Skeletal muscle cell (primary cell): ENCODE measurements around the gene ACTR6.
"Not testable (repeated sequence)": the region's sequence is repeated elsewhere in the genome, so short reads cannot be mapped to it uniquely, and the experiment has no call there.

ENCODE experiments used
- DNase-seq: peaks from one replicate; pipeline ENCODE4 v3.0.0-alpha.2; 2010; ENCODE audit warnings: low read depth
- H3K4me3 ChIP-seq: 2 replicates; pipeline ENCODE4 v1.5.1; 2011; ENCODE audit warnings: low read depth, mild to moderate bottlenecking, control low read depth, low read length, moderate library complexity

The ACTR6 gene

GRCh38 chr12:100254876-100255275 lies 54.3 kb downstream of the ACTR6 start:
- no peak overlapping the region for H3K4me3 ChIP-seq
- no peak for DNase-seq

GRCh38 chr12:100258127-100258526 lies 57.5 kb downstream of the ACTR6 start:
- no peak overlapping the region for H3K4me3 ChIP-seq
- DNase-seq: no peak

GRCh38 chr12:100263131-100263530 lies 62.5 kb downstream of the ACTR6 start:
- no peak overlapping the region for H3K4me3 ChIP-seq
- no peak for DNase-seq

- DNase-seq, H3K4me3 ChIP-seq: not testable (repeated sequence)
These were observed 64.5 kb downstream of the ACTR6 start for GRCh38 chr12:100265107-100265506.

GRCh38 chr12:100265732-100266584 lies 65.3 kb downstream of the ACTR6 start:
- no peak for DNase-seq
- H3K4me3 ChIP-seq: peak overlapping the region; percentile 87

- peak overlapping the region; percentile 87 for H3K4me3 ChIP-seq
- no peak for DNase-seq
These were observed 65.9 kb downstream of the ACTR6 start for GRCh38 chr12:100266585-100266834.

- DNase-seq: peak; percentile 93
- peak within 1 kb of the TSS; percentile 87 for H3K4me3 ChIP-seq
These were observed 66.4 kb downstream of the ACTR6 start, which contains the start of the genes DEPDC4 and SCYL2 for GRCh38 chr12:100266835-100267602. TSS of gene DEPDC4 (minus strand) at chr12:100267079. CDS start at chr12:100267076, 3 bp downstream. TSS of gene SCYL2 (plus strand) at chr12:100267177. CDS start at chr12:100282971, 15,794 bp downstream.

- DNase-seq: no peak
- peak overlapping the region; percentile 87 for H3K4me3 ChIP-seq
These were observed 67.1 kb downstream of the ACTR6 start for GRCh38 chr12:100267603-100268281.

GRCh38 chr12:100268835-100269564 lies 68.4 kb downstream of the ACTR6 start:
- peak overlapping the region; percentile 87 for H3K4me3 ChIP-seq
- no peak for DNase-seq

GRCh38 chr12:100273782-100274181 lies 73.2 kb downstream of the ACTR6 start:
- no peak for DNase-seq
- H3K4me3 ChIP-seq: no peak overlapping the region
